Heart left ventricle (tissue), 16 donors: ENCODE data around the gene PTPN13. TPM values are rescaled to one million over a fixed set of nuclear protein-coding genes. Genes with fewer than 3 reads are reported as not detected.

ENCODE experiments used
- ATAC-seq, 4 donors: fragments of 200-7000 bp; cut with Tn5 transposase; one replicate each; pipeline ENCODE4 v1.9.1; 2020 to 2022; ENCODE audit warnings: moderate library complexity in 4 of 4, mild to moderate bottlenecking in 3 of 4, moderate number of reproducible peaks in 1 of 4
- DNase-seq, 5 donors: peaks; one replicate each; pipeline ENCODE4 v3.0.0-alpha.2; 2020
- H3K27ac ChIP-seq, 12 donors: fragments of 200-600 bp; sonication (generic) in 4 of 12; one replicate each; pipeline versions ENCODE4 v1.5.0 to v1.8.0; 2016 to 2022; ENCODE audit warnings: mild to moderate bottlenecking in 2 of 12
- H3K27me3 ChIP-seq, 9 donors: fragments of 200-600 bp; sonication (generic) in 2 of 9; one replicate each; pipeline versions ENCODE4 v1.5.1 to v1.8.0; 2016 to 2022; ENCODE audit warnings: mild to moderate bottlenecking in 3 of 9
- H3K36me3 ChIP-seq, 9 donors: fragments of 200-600 bp; sonication (generic) in 2 of 9; one replicate each; pipeline versions ENCODE4 v1.5.0 to v1.8.0; 2018 to 2022; ENCODE audit warnings: mild to moderate bottlenecking in 2 of 9
- H3K4me1 ChIP-seq, 12 donors: fragments of 200-600 bp; sonication (generic) in 4 of 12; one replicate each; pipeline versions ENCODE4 v1.5.0 to v1.8.0; 2016 to 2022; ENCODE audit warnings: mild to moderate bottlenecking in 3 of 12
- H3K4me3 ChIP-seq, 12 donors: fragments of 200-600 bp; sonication (generic) in 4 of 12; one replicate each; pipeline versions ENCODE4 v1.5.0 to v1.8.0; 2017 to 2022; ENCODE audit warnings: mild to moderate bottlenecking in 9 of 12, moderate library complexity in 4 of 12
- H3K9me3 ChIP-seq, 12 donors: fragments of 200-600 bp; sonication (generic) in 4 of 12; one replicate each; pipeline versions ENCODE4 v1.5.0 to v1.8.0; 2016 to 2022; ENCODE audit warnings: mild to moderate bottlenecking in 1 of 12
- CTCF ChIP-seq, 12 donors: fragments of 200-600 bp; sonication (generic) in 4 of 12; IDR thresholded peaks; one replicate each; pipeline versions ENCODE4 v1.5.0 to v1.8.0; 2018 to 2022; ENCODE audit warnings: antibody characterized with exemption in 12 of 12, mild to moderate bottlenecking in 5 of 12
- POLR2A ChIP-seq, 2 donors: fragments of 450-650 bp; IDR thresholded peaks; one replicate each; pipeline ENCODE4 v1.6.1; 2017; ENCODE audit warnings: antibody characterized with exemption in 2 of 2, mild to moderate bottlenecking in 2 of 2, moderate library complexity in 2 of 2
- WGBS, 4 donors: extraction: QIAGEN DNeasy Blood & Tissue Kit in 2 of 4; methylation state at CpG; one replicate each; pipeline versions ENCODE4 v1.1.5 to v1.1.7; 2013 to 2018; 5-methylcytosine and 5-hydroxymethylcytosine counted together
- intact Hi-C, 10 donors: fragments of 100-400 bp; cut with DNase I; formaldehyde crosslinking; loops; one replicate each; pipeline versions ENCODE4 v1.11.1 to v1.14.2; 2022
- polyA plus RNA-seq, 2 donors: library from polyadenylated mRNA; stranded (reverse); fragments of 200-250 nt; gene quantifications; one replicate each; pipeline ENCODE4 v1.2.3, GENCODE V29; 2013
- total RNA-seq, 9 donors: library from RNA; depleted of rRNA in 2 of 9; stranded (reverse); fragments of >200 nt in 2 of 9; fragmentation: NEBNext Ultra II Directional in 3 of 9; extraction: Animal tissue kit (Norgen Biotek cat#: 25700) in 3 of 9; gene quantifications; one replicate each; pipeline versions ENCODE4 v1.1.0 to v1.2.4, GENCODE V29; 2016 to 2023
- donor health status: ischemic (EF 13 %, LVEDD 7.1; RV severe dilation, severe dysfunction).
- donor health status: healthy with polysubstance abuse.
- donor health status: DM: no; HTN: yes; CAD: no.
- donor health status: DM: no; HTN: no; CAD: no.
- donor health status: ischemic (EF 25% LVEDD 6.9; RV normal size, moderate dysfunction).
- donor health status: ischemic (EF 25% LVEDD 5.7; RV mildly dilated, moderate dysfunction).
- donor health status: healthy.
- donor health status: DM: yes; HTN: yes; CAD: no.
- donor health status: ischemic (EF 35%, LVEDD 5.7; RV mildly dilated, moderate dysfunction).
- donor health status: nonischemic (EF 11% LVEDD 7.7; RV severe dilation, severe dysfunction).
- donor health status: DM: yes; HTN: yes; CAD: no.
- donor health status: PGD.
- donor health status: ischemic (EF 29% LVEDD 5.4; RV normal size, mild dysfunction).
- donor health status: nonischemic (EF 23%, LVEDD 6.1; RV moderate dilation, normal function).

Gene PTPN13
- total and polyA plus RNA-seq, 11 donors = 0.60 to 14.3 (median 3.6) TPM

GRCh38 chr4:86579941-86580340 is 14.2 kb upstream of the PTPN13 start:
- no peak for ATAC-seq
- 90 to 95% (median 91%) methylated on average over 6 of the region's 6 CpGs for WGBS, 4 donors

GRCh38 chr4:86582410-86582809 is 11.7 kb upstream of the PTPN13 start:
- Histone ChIP-seq H3K4me3 (peak overlapping the region in 7 of 12 donors; percentile 21 to 42 (median 28)), H3K4me1 (peaks cover 0 to 26% (median 0%) of the 10 kb centered on the region in 12 donors), H3K36me3 (no peaks in the 10 kb centered on the region), H3K27ac (peak overlapping the region in 2 of 12 donors; percentile 30 to 36), H3K9me3 (no peaks in the 10 kb centered on the region), H3K27me3 (no peaks in the 10 kb centered on the region)
- intact Hi-C loops = no loop called here
- WGBS, 4 donors = 28 to 53% (median 44%) methylated on average over 2 of the region's 2 CpGs
- no peak for ATAC-seq
- no peak for DNase-seq
- TF ChIP-seq POLR2A (IDR thresholded peaks at IDR 0.05) (no peak), CTCF (IDR thresholded peaks at IDR 0.05) (no peak)

More at GRCh38 chr4:86579941-86580340, 14.2 kb upstream of the PTPN13 start:
- H3K4me1 ChIP-seq = peaks cover 0 to 7% (median 0%) of the 10 kb centered on the region in 12 donors
- no peaks in the 10 kb centered on the region for H3K36me3 ChIP-seq
- no peak for DNase-seq
- H3K27me3 ChIP-seq = no peaks in the 10 kb centered on the region
- no peak overlapping the region for H3K4me3 ChIP-seq
- H3K27ac ChIP-seq = no peak overlapping the region
- intact Hi-C loops = no loop called here
- no peak for TF ChIP-seq CTCF (IDR thresholded peaks at IDR 0.05)
- TF ChIP-seq POLR2A (IDR thresholded peaks at IDR 0.05) = no peak
- H3K9me3 ChIP-seq = no peaks in the 10 kb centered on the region

GRCh38 chr4:86586160-86586572 is 7.9 kb upstream of the PTPN13 start:
- ATAC-seq (peak in 2 of 4 donors; percentile 44 to 58), DNase-seq (no peak)
- Histone ChIP-seq H3K4me1 (peaks cover 0 to 26% (median 0%) of the 10 kb centered on the region in 12 donors), H3K27ac (peak overlapping the region in 9 of 12 donors; percentile 21 to 60 (median 45)), H3K9me3 (no peaks in the 10 kb centered on the region), H3K27me3 (no peaks in the 10 kb centered on the region), H3K36me3 (no peaks in the 10 kb centered on the region), H3K4me3 (peak overlapping the region in 3 of 12 donors; percentile 0 to 36 (median 12))
- intact Hi-C loops = no loop called here
- no peak for TF ChIP-seq POLR2A (IDR thresholded peaks at IDR 0.05)
- no peak for TF ChIP-seq CTCF (IDR thresholded peaks at IDR 0.05)
- 44 to 49% (median 46%) methylated on average over 4 of the region's 4 CpGs for WGBS, 4 donors

- DNase-seq (no peak), ATAC-seq (peak in 1 of 4 donors; percentile 65)
- H3K27me3 ChIP-seq = no peaks in the 10 kb centered on the region
- H3K9me3 ChIP-seq = no peaks in the 10 kb centered on the region
- TF ChIP-seq CTCF (IDR thresholded peaks at IDR 0.05) (no peak), POLR2A (IDR thresholded peaks at IDR 0.05) (no peak)
- H3K4me3 ChIP-seq = peak overlapping the region in 3 of 12 donors; percentile 0 to 36 (median 12)
- H3K36me3 ChIP-seq = no peaks in the 10 kb centered on the region
- intact Hi-C loops = no loop called here
- 48 to 60% (median 54%) methylated on average over 7 of the region's 7 CpGs for WGBS, 4 donors
- peak overlapping the region in 10 of 12 donors; percentile 8 to 60 (median 42) for H3K27ac ChIP-seq
- peaks cover 0 to 26% (median 0%) of the 10 kb centered on the region in 12 donors for H3K4me1 ChIP-seq
These were observed 7.3 kb upstream of the PTPN13 start for GRCh38 chr4:86586626-86587380.
